ENCODE data around the gene NPC1L1. TPM values are rescaled to one million over a fixed set of nuclear protein-coding genes. Genes with fewer than 3 reads are reported as not detected.

The NPC1L1 gene
- total RNA-seq, 1 donor, result not detected

DNA sequence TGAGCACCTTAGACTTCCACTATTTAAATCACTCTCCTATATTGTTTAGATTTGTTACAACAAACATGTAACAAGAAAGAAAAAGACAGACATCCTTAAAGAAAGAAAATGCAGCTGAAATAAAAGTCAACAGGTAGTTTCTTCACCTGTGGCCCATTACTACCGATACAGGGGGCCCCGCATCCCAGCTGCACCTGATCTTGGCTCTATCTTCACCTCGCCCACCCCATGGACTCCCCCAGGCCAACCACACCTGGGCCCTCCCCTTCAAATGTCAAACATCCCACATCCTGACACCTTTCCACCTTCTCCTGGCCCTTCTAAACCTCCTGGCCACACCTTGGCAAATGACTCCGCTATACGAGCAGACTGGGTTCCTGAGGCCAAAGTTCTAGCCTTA lies 25.6 kb upstream of the NPC1L1 start:
- H3K36me3 ChIP-seq (ENCODE audit: insufficient read depth, low read length), result peaks cover 67% of the 10 kb centered on the region
- H4K20me1 ChIP-seq (ENCODE audit: insufficient read depth, low read length), result peaks cover 29% of the 10 kb centered on the region
- TF ChIP-seq, protein P1, sequence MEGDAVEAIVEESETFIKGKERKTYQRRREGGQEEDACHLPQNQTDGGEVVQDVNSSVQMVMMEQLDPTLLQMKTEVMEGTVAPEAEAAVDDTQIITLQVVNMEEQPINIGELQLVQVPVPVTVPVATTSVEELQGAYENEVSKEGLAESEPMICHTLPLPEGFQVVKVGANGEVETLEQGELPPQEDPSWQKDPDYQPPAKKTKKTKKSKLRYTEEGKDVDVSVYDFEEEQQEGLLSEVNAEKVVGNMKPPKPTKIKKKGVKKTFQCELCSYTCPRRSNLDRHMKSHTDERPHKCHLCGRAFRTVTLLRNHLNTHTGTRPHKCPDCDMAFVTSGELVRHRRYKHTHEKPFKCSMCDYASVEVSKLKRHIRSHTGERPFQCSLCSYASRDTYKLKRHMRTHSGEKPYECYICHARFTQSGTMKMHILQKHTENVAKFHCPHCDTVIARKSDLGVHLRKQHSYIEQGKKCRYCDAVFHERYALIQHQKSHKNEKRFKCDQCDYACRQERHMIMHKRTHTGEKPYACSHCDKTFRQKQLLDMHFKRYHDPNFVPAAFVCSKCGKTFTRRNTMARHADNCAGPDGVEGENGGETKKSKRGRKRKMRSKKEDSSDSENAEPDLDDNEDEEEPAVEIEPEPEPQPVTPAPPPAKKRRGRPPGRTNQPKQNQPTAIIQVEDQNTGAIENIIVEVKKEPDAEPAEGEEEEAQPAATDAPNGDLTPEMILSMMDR (IDR thresholded peaks at IDR 0.05; ENCODE audit: extremely low read depth, low read depth, low read length), result no peak
- DNase-seq (ENCODE audit: insufficient read length, low spot score, missing footprints), result no peak
- H3K9me3 ChIP-seq (ENCODE audit: low read depth, low read length), result no peaks in the 10 kb centered on the region
- H2AFZ ChIP-seq (ENCODE audit: low read length), result no peak overlapping the region
- H3K4me3 ChIP-seq (ENCODE audit: insufficient read depth, low read length), result no peak overlapping the region
- no peak overlapping the region for H3K27ac ChIP-seq (ENCODE audit: low read depth, low read length)
- peaks cover 3% of the 10 kb centered on the region for H3K4me1 ChIP-seq (ENCODE audit: insufficient read depth, low read length)
- H3K4me2 ChIP-seq (ENCODE audit: insufficient read depth, low read length), result no peak overlapping the region
- no peaks in the 10 kb centered on the region for H3K27me3 ChIP-seq (ENCODE audit: insufficient read depth, low read length)
- peaks cover 17% of the 10 kb centered on the region for H3K79me2 ChIP-seq (ENCODE audit: insufficient read depth, low read length)

DNA sequence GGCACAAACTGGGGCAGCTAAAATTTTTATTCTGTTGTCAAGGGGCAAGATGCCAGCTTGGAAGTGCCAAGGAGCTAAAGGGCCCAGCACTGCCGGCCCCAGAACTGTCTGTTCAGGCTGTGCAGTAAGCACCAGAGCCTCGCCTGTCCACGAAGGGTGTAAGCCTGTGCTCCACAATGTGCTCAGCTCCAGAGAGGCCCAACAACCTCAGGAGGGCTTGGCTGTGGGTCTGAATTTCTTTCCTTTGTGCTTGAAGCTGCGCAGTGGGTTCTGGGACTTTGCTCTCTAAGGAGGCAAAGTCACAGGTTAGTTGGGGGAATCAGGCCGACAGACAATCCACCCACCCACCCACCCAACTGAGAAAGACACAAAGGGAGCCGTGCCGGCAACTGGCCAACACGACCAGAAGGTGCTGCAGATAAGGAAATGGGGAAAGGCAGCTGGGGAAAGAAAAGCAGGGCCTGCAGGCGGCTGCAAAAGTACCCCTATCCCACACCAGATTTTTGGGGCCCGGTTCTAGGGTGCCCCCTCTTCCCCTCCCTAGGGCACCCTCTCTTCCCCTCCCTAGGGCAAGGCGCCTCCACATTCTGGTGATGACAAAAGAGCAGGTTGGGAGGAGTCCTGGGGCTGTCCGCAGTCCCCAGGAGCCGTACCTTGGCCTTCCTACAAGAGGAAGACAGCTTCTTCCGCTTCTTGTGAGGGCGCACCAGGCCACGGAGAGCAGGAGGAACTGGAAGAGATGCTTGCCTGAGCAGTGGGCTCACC lies 24.8 kb upstream of the NPC1L1 start:
- Histone ChIP-seq H3K4me1 (ENCODE audit: insufficient read depth, low read length) (peaks cover 3% of the 10 kb centered on the region), H3K36me3 (ENCODE audit: insufficient read depth, low read length) (peaks cover 60% of the 10 kb centered on the region), H3K9me3 (ENCODE audit: low read depth, low read length) (no peaks in the 10 kb centered on the region), H3K4me2 (ENCODE audit: insufficient read depth, low read length) (no peak overlapping the region), H3K27me3 (ENCODE audit: insufficient read depth, low read length) (no peaks in the 10 kb centered on the region), H4K20me1 (ENCODE audit: insufficient read depth, low read length) (peaks cover 29% of the 10 kb centered on the region), H2AFZ (ENCODE audit: low read length) (no peak overlapping the region), H3K27ac (ENCODE audit: low read depth, low read length) (no peak overlapping the region), H3K79me2 (ENCODE audit: insufficient read depth, low read length) (peaks cover 11% of the 10 kb centered on the region), H3K4me3 (ENCODE audit: insufficient read depth, low read length) (no peak overlapping the region)
- TF ChIP-seq, protein P1 (IDR thresholded peaks at IDR 0.05; ENCODE audit: extremely low read depth, low read depth, low read length), result no peak
- no peak for DNase-seq (ENCODE audit: insufficient read length, low spot score, missing footprints)

DNA sequence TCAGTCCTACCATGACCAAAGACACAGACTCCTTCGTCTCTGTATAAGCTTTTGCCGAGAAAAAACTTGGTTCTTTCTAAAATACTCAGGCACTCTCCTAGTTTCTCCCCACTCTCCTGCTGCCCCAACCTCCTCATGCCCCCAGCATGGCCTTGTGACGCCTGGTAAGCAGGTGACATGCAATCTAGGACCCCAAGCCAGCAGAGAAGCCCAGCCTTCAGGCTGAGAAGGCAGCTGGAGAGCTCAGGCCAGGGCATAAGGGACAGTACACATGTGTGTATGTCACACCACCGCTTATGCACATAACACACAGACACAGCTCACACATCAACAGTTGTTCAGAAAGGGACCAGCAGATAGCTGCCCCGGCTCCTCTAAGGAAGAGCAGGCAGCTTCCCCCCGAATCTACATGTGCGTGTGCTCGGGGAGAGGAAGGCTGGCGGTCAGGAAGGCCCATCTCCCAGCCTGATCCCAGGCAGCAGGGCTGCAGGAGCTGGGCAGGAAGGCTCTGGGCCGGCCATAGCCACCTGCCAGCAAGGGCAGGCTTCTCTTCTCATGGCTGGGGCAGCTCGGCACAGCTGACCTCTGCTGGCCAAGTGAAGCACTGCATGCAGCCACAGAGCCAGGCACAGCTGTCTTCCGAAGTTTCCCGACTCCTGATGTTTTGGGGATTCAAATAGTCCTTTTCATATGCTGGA lies 24.1 kb upstream of the NPC1L1 start:
- no peak overlapping the region for H2AFZ ChIP-seq (ENCODE audit: low read length)
- peaks cover 53% of the 10 kb centered on the region for H3K36me3 ChIP-seq (ENCODE audit: insufficient read depth, low read length)

More for the DNA sequence above, 24.1 kb upstream of the NPC1L1 start:
- no peak overlapping the region for H3K4me2 ChIP-seq (ENCODE audit: insufficient read depth, low read length)
- H3K4me1 ChIP-seq (ENCODE audit: insufficient read depth, low read length), result peaks cover 3% of the 10 kb centered on the region
- DNase-seq (ENCODE audit: insufficient read length, low spot score, missing footprints), result peak; percentile 92
- no peaks in the 10 kb centered on the region for H3K27me3 ChIP-seq (ENCODE audit: insufficient read depth, low read length)
- H3K9me3 ChIP-seq (ENCODE audit: low read depth, low read length), result no peaks in the 10 kb centered on the region
- no peak overlapping the region for H3K4me3 ChIP-seq (ENCODE audit: insufficient read depth, low read length)
- TF ChIP-seq, protein P1 (IDR thresholded peaks at IDR 0.05; ENCODE audit: extremely low read depth, low read depth, low read length), result peak; percentile 91
- peaks cover 29% of the 10 kb centered on the region for H4K20me1 ChIP-seq (ENCODE audit: insufficient read depth, low read length)
- H3K27ac ChIP-seq (ENCODE audit: low read depth, low read length), result no peak overlapping the region
- peaks cover 8% of the 10 kb centered on the region for H3K79me2 ChIP-seq (ENCODE audit: insufficient read depth, low read length)

All from osteoblast (primary cell).